GM06990 (cell line): Measurements from ENCODE around the gene UTF1.
"Not testable (repeated sequence)": the region's sequence is repeated elsewhere in the genome, so short reads cannot be mapped to it uniquely, and the experiment has no call there.

Experiments used
- DNase-seq: peaks from one replicate; pipeline ENCODE4 v3.0.0-alpha.2; 2011; ENCODE audit not compliant: insufficient read length; ENCODE audit errors: extremely low read depth
- H3K27me3 ChIP-seq: replicated peaks from 2 replicates; pipeline ENCODE4 v1.6.0; 2011; ENCODE audit warnings: low read length; ENCODE audit not compliant: control insufficient read depth, insufficient read depth
- H3K36me3 ChIP-seq: 2 replicates; pipeline ENCODE4 v1.5.1; 2011; ENCODE audit warnings: low read length; ENCODE audit not compliant: control insufficient read depth, insufficient read depth
- H3K4me3 ChIP-seq: replicated peaks from 2 replicates; pipeline ENCODE4 v1.5.1; 2011; ENCODE audit warnings: low read depth, mild to moderate bottlenecking, control low read depth, low read length
- TF ChIP-seq, protein P1 (sequence below): IDR thresholded peaks from 2 replicates; pipeline ENCODE4 v1.5.1; 2011; ENCODE audit warnings: low read length, control low read depth, mild to moderate bottlenecking, inconsistent platforms; ENCODE audit not compliant: insufficient read depth, poor library complexity, severe bottlenecking

The UTF1 gene

DNA sequence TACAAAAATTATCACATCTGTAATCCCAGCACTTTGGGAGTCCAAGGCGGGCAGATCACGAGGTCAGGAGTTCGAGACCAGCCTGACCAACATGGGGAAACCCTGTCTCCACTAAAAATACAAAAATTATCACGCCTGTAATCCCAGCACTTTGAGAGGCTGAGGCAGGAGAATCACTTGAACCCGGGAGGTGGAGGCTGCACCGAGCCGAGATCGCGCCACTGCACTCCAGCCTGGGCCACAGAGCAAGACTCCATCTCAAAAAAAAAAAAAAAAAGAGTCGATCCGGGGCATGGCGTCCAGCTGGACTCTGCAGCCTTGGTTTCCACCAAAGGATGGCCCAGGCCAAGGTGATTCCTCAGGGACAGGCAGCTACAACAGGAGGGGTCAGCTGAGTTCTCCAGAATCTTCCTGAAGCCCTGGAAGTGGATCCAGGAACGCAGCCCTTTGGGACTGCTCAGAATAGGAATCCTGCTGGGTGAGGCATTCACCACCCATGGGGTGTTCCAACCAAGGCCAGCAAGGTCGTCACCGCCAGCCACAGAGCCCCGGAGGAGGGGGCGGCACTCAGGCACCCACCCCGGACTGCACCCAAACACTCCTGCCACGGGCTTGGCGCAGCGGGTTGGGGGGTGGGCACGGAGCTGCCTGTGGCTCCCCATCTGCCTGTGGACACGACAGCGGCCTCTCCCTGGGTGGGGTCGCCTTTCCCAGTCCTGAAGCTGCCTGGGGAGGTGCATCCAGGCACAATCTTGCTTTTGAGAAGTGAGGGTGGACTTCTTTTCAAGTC, 12.0 kb upstream of the UTF1 start:
- Histone ChIP-seq H3K36me3 (no peaks in the 10 kb centered on the region), H3K4me3 (no peak overlapping the region), H3K27me3 (no peaks in the 10 kb centered on the region)
- DNase-seq = no peak
- TF ChIP-seq, protein P1, sequence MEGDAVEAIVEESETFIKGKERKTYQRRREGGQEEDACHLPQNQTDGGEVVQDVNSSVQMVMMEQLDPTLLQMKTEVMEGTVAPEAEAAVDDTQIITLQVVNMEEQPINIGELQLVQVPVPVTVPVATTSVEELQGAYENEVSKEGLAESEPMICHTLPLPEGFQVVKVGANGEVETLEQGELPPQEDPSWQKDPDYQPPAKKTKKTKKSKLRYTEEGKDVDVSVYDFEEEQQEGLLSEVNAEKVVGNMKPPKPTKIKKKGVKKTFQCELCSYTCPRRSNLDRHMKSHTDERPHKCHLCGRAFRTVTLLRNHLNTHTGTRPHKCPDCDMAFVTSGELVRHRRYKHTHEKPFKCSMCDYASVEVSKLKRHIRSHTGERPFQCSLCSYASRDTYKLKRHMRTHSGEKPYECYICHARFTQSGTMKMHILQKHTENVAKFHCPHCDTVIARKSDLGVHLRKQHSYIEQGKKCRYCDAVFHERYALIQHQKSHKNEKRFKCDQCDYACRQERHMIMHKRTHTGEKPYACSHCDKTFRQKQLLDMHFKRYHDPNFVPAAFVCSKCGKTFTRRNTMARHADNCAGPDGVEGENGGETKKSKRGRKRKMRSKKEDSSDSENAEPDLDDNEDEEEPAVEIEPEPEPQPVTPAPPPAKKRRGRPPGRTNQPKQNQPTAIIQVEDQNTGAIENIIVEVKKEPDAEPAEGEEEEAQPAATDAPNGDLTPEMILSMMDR = no peak

DNA sequence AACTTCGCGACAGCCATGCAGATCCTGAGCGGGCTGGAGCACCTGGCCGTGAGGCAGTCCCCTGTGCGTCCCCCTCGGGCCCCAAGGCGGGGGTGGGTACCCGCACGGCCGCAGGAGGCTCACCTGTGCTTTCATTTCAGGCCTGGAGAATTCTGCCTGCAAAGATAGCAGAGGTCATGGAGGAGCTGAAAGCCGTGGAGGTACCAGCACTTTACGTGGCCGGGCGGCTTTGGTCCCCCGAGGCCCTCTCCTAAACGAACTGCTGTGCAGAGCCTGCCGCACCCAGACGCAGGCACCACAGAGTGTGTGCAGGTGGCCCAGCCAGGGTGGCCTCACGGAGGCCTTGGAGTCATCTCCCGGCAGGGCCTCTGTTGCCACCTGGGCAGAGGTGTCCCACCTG, 11.1 kb upstream of the UTF1 start:
- H3K4me3 ChIP-seq = no peak overlapping the region
- H3K36me3 ChIP-seq = no peaks in the 10 kb centered on the region
- no peaks in the 10 kb centered on the region for H3K27me3 ChIP-seq
- DNase-seq = no peak
- TF ChIP-seq, protein P1 = no peak

DNA sequence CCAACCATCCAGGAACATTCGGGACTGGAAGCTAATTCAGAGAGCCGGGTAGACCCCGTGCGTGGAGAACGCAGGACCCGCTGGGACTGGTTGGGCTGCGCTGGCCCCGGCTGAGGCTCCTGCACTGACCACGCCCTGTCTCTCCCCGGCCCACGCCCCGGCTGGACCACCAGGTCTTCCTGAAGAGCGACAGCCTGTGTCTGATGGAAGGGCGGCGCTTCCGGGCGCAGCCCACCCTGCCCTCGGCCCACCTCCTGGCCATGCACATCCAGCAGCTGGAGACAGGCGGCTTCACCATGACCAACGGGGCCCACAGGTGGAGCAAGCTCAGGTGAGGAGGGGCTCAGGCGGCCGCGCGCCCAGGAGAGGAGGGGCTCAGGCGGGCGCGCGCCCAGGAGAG, 10.2 kb upstream of the UTF1 start:
- no peak overlapping the region for H3K4me3 ChIP-seq
- DNase-seq = no peak
- TF ChIP-seq, protein P1 = no peak

DNA sequence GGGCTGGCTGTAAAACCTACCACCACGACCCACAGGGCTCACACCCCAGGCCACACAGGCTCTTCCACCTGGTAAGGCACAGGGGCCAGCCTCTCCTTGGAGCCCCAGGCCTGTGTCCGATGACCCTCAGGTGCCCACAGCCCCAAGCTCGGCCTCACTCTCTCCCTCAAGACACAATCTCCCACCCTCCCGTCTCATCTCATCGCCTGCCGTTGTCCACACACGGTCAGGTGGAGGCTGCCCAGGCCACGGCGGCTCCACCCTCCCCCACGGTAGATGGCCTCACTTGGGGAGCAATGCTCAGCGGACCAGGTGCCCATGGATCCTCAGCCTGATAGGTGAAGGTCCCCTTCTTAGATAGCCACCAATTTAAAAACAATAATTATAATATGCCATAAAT, 8.7 kb upstream of the UTF1 start:
- no peak for DNase-seq
- H3K4me3 ChIP-seq = no peak overlapping the region
- no peaks in the 10 kb centered on the region for H3K27me3 ChIP-seq
- H3K36me3 ChIP-seq = no peaks in the 10 kb centered on the region
- TF ChIP-seq, protein P1 = no peak

More for the DNA sequence above, 10.2 kb upstream of the UTF1 start:
- Histone ChIP-seq H3K36me3 (no peaks in the 10 kb centered on the region), H3K27me3 (no peaks in the 10 kb centered on the region)

DNA sequence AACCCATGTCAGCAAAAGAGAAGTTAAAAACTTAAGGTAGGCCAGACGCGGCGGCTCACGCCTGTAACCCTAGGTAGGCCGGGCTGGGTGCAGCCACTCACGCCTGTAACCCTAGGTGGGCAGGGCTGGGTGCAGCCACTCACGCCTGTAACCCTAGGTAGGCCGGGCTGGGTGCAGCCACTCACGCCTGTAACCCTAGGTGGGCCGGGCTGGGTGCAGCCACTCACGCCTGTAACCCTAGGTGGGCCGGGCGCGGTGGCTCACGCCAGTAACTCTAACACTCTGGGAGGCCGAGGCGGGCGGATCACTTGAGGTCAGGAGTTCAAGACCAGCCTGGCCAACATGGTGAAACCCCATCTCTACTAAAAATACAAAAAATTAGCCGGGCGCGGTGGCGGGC, 8.3 kb upstream of the UTF1 start:
- not testable (repeated sequence) for DNase-seq, H3K27me3 ChIP-seq, H3K36me3 ChIP-seq, H3K4me3 ChIP-seq

DNA sequence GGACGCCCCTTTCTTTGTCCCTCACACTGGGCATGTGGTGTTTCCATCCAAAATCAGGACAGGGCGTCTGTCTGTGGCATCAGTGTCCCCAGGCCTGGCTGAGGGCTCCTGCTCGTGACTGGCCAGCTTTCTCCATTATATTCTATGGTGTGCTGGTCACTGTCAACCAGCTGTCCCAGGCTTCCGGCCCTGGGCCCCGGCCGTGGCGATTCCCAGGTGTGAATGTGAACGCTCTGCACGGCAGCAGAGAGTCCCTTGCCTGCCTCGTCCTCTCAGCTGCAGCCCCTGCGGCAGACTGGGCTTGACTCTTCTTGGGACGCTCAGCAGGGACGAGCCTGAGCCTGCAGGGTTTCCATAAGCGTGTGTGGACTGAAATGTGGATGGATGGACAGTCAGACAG, 5.9 kb upstream of the UTF1 start:
- Histone ChIP-seq H3K36me3 (no peaks in the 10 kb centered on the region), H3K27me3 (no peaks in the 10 kb centered on the region), H3K4me3 (no peak overlapping the region)
- no peak for DNase-seq
- TF ChIP-seq, protein P1 = no peak
